Adrenal gland (tissue), 12 donors: ENCODE data around the gene NOSIP. TPM values are rescaled to one million over a fixed set of nuclear protein-coding genes. Genes with fewer than 3 reads are reported as not detected.

ENCODE experiments used
- DNase-seq, 7 donors: peaks; one replicate each; pipeline ENCODE4 v3.0.0-alpha.2; 2019 to 2020
- H3K27ac ChIP-seq, 5 donors: fragments of 200-600 bp; sonication (generic) in 4 of 5; 1 replicate in 3 of 5; 2 replicates in 2 of 5; pipeline versions ENCODE4 v1.5.1 to v1.8.0; 2016 to 2020; ENCODE audit warnings: mild to moderate bottlenecking in 1 of 5
- H3K27me3 ChIP-seq: fragments of 200-600 bp; 2 replicates; pipeline ENCODE4 v1.8.0; 2021
- H3K36me3 ChIP-seq, 2 donors: fragments of 200-600 bp; replicated peaks in 1 of 2; 1 replicate in 1 of 2; 2 replicates in 1 of 2; pipeline versions ENCODE4 v1.5.1 to v1.8.0; 2018 to 2022
- H3K4me1 ChIP-seq, 2 donors: fragments of 200-600 bp; replicated peaks in 1 of 2; 1 replicate in 1 of 2; 2 replicates in 1 of 2; pipeline versions ENCODE4 v1.5.1 to v1.8.0; 2018 to 2021
- H3K4me3 ChIP-seq, 4 donors: fragments of 200-600 bp; sonication (generic) in 3 of 4; one replicate each; pipeline ENCODE4 v1.5.1; 2016 to 2018
- H3K9me3 ChIP-seq, 3 donors: fragments of 200-600 bp; sonication (generic) in 1 of 3; replicated peaks in 1 of 3; 1 replicate in 2 of 3; 2 replicates in 1 of 3; pipeline versions ENCODE4 v1.5.1 to v1.8.0; 2016 to 2021
- POLR2A ChIP-seq, 2 donors: fragments of 450-650 bp; IDR thresholded peaks; one replicate each; pipeline ENCODE4 v1.6.1; 2017; ENCODE audit warnings: antibody characterized with exemption in 2 of 2, mild to moderate bottlenecking in 2 of 2, moderate library complexity in 1 of 2
- WGBS, 4 donors: extraction: QIAGEN DNeasy Blood & Tissue Kit in 2 of 4; methylation state at CpG; one replicate each; pipeline versions ENCODE4 v1.1.5 to v1.1.7; 2013 to 2017; 5-methylcytosine and 5-hydroxymethylcytosine counted together
- intact Hi-C, 2 donors: fragments of 100-400 bp; cut with DNase I; formaldehyde crosslinking; loops; one replicate each; pipeline versions ENCODE4 v1.14.1 to v1.15.0; 2022 to 2023
- polyA plus RNA-seq, 3 donors: library from polyadenylated mRNA; stranded (reverse); fragments of 200-250 nt in 2 of 3; fragments of 350-450 nt in 1 of 3; fragmentation: Illumina TruSeq in 1 of 3; extraction: RNeasy Lipid Tissue Mini Kit (QIAGEN cat#74804) in 1 of 3; gene quantifications; one replicate each; pipeline ENCODE4 v1.2.3, GENCODE V29; 2013 to 2014
- small RNA-seq, 2 donors: library from RNA; depleted of rRNA; stranded (forward); fragments of <200 nt; gene quantifications; one replicate each; pipeline ENCODE3, GENCODE V24; 2016
- total RNA-seq, 9 donors: library from RNA; depleted of rRNA in 4 of 9; stranded (reverse); fragments of >200 nt in 4 of 9; fragments of 120-200 nt in 1 of 9; fragmentation: NEBNext Ultra II Directional in 1 of 9; extraction: Animal tissue kit (Norgen Biotek cat#: 25700) in 1 of 9; gene quantifications; one replicate each; pipeline versions ENCODE4 v1.1.0 to v1.2.4, GENCODE V29; 2013 to 2023
- TF ChIP-seq, protein P1 (sequence below), 6 experiments: fragments of 450-650 bp in 4 of 6; fragments of 200-600 bp in 2 of 6; sonication (generic) in 1 of 6; IDR thresholded peaks; 1 replicate in 5 of 6; 2 replicates in 1 of 6; pipeline versions ENCODE4 v1.5.1 to v1.8.0; 2016 to 2021; ENCODE audit warnings: antibody characterized with exemption in 6 of 6, mild to moderate bottlenecking in 2 of 6, moderate library complexity in 1 of 6
- donor health status: healthy with polysubstance abuse.
- donor health status: Bipolar disorder and iron deficiency.
- donor health status: DM: yes; HTN: yes; CAD: no.
- donor health status: DM: no; HTN: no; CAD: no.
- donor health status: DM: no; HTN: no; CAD: no.
- donor health status: DM: yes; HTN: yes; CAD: no.

Gene NOSIP
- total and polyA plus RNA-seq, 12 donors = 35.0 to 159 (median 64.2) TPM

DNA sequence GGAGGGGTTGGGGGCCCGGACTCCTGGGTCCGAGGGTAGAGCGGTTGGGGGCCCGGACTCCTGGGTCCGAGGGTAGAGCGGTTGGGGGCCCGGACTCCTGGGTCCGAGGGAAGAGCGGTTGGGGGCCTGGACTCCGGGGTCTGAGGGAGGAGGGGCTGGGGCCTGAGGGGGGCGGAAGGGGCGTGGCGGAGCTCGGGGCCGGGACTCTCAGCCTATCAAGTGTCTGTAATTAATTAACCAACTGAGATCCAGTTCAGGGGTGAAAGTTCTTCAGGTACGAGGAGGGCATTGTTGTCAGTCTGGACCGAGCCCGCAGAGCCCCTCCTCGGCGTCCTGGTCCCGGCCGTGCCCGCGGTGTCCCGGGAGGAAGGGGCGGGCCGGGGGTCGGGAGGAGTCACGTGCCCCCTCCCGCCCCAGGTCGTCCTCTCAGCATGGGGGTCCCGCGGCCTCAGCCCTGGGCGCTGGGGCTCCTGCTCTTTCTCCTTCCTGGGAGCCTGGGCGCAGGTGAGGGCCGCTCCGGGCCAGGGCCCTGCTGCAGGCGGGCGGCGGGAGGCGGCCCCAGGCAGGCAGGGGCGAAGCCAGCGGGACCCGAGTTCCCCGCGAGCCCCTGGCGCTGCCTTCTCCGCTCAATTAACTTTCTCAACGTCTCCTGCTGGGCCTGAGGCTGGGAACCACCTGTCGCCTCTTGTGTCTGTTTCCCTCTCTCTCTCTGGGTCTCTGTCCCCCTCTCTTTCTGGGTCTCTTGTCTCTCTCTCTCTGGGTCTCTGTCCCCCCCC lies 67.2 kb downstream of the NOSIP start:
- peak in 3 of 7 donors; percentile 55 to 67 (median 65) for DNase-seq
- H3K4me3 ChIP-seq = peak overlapping the region; percentile 13 to 95 (median 47)
- H3K9me3 ChIP-seq = no peaks in the 10 kb centered on the region
- no peaks in the 10 kb centered on the region for H3K27me3 ChIP-seq
- TF ChIP-seq, protein P1, sequence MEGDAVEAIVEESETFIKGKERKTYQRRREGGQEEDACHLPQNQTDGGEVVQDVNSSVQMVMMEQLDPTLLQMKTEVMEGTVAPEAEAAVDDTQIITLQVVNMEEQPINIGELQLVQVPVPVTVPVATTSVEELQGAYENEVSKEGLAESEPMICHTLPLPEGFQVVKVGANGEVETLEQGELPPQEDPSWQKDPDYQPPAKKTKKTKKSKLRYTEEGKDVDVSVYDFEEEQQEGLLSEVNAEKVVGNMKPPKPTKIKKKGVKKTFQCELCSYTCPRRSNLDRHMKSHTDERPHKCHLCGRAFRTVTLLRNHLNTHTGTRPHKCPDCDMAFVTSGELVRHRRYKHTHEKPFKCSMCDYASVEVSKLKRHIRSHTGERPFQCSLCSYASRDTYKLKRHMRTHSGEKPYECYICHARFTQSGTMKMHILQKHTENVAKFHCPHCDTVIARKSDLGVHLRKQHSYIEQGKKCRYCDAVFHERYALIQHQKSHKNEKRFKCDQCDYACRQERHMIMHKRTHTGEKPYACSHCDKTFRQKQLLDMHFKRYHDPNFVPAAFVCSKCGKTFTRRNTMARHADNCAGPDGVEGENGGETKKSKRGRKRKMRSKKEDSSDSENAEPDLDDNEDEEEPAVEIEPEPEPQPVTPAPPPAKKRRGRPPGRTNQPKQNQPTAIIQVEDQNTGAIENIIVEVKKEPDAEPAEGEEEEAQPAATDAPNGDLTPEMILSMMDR (IDR thresholded peaks at IDR 0.05) = no peak
- TF ChIP-seq POLR2A (IDR thresholded peaks at IDR 0.05) = no peak
- no peaks in the 10 kb centered on the region for H3K36me3 ChIP-seq
- intact Hi-C loops = no loop called here
- H3K4me1 ChIP-seq = peaks cover 0 to 6% of the 10 kb centered on the region in 2 donors
- WGBS, 4 donors = 0 to 1% (median 1%) methylated on average over 14 to 50 of the region's 50 CpGs
- peak overlapping the region in 4 of 5 donors; percentile 37 to 93 (median 70) for H3K27ac ChIP-seq

- intact Hi-C loops = loop anchor here (2.0 to 5.0 kb wide), 2 partner anchors 34 to 43 kb away; no protein-coding TSS in a partner anchor
- H3K9me3 ChIP-seq = no peaks in the 10 kb centered on the region
- no peak for TF ChIP-seq POLR2A (IDR thresholded peaks at IDR 0.05)
- TF ChIP-seq, protein P1 (IDR thresholded peaks at IDR 0.05) = no peak
- H3K4me1 ChIP-seq = peaks cover 0 to 11% of the 10 kb centered on the region in 2 donors
- no peak overlapping the region for H3K4me3 ChIP-seq
- no peak overlapping the region for H3K27ac ChIP-seq
- H3K36me3 ChIP-seq = no peaks in the 10 kb centered on the region
- DNase-seq = no peak
- WGBS, 4 donors = 75 to 84% (median 79%) methylated on average over 12 of the region's 12 CpGs
- H3K27me3 ChIP-seq = no peaks in the 10 kb centered on the region
These were observed 72.4 kb downstream of the NOSIP start for GRCh38 chr19:49507803-49508494.

- TF ChIP-seq, protein P1 (IDR thresholded peaks at IDR 0.05) = peak; percentile 48 to 82 (median 75)
- no peak for TF ChIP-seq POLR2A (IDR thresholded peaks at IDR 0.05)
- DNase-seq = peak; percentile 55 to 77 (median 68)
- H3K27ac ChIP-seq = no peak overlapping the region
- H3K4me1 ChIP-seq = peaks cover 0 to 4% of the 10 kb centered on the region in 2 donors
- 22 to 40% (median 33%) methylated on average over 6 to 8 of the region's 8 CpGs for WGBS, 4 donors
- no peaks in the 10 kb centered on the region for H3K9me3 ChIP-seq
- H3K36me3 ChIP-seq = no peaks in the 10 kb centered on the region
- no peaks in the 10 kb centered on the region for H3K27me3 ChIP-seq
- intact Hi-C loops = loop anchor here (2.0 to 5.0 kb wide), 2 partner anchors 36 to 44 kb away; no protein-coding TSS in a partner anchor
- no peak overlapping the region for H3K4me3 ChIP-seq
These were observed 73.7 kb downstream of the NOSIP start for GRCh38 chr19:49506575-49507105.

Small RNA genes within 50 kb of the gene (small RNA-seq; reads per million reads assigned to genes)
- 0 reads per million in 2 donors for gene RF00019

Other genes with a start within 250 kb of the NOSIP start
- gene CD37, start 245.2 kb downstream of the NOSIP start, total RNA-seq = 10 to 100 TPM in 8 of 9 donors, under 1 TPM in 1; 0.61 to 26.1 (median 15.8) TPM
- 10 to 100 TPM in 1 of 3 donors, 1 to 10 TPM in 2; 5.4 to 27.1 (median 8.9) TPM for gene CD37, start 245.2 kb downstream of the NOSIP start, polyA plus RNA-seq
- gene TEAD2, start 218.1 kb downstream of the NOSIP start, total RNA-seq = 10 to 100 TPM in 8 of 9 donors, 1 to 10 TPM in 1; 5.4 to 42.8 (median 26.0) TPM
- gene TEAD2, start 218.1 kb downstream of the NOSIP start, polyA plus RNA-seq = 10 to 100 TPM; 11.3 to 31.1 (median 28.7) TPM
- under 1 TPM in 4 of 9 donors, not detected in 5; 0.28 to 0.50 (median 0.43) TPM for gene DKKL1, start 216.7 kb downstream of the NOSIP start, total RNA-seq
- under 1 TPM in 2 of 3 donors, not detected in 1; 0.44 to 0.56 TPM for gene DKKL1, start 216.7 kb downstream of the NOSIP start, polyA plus RNA-seq
- under 1 TPM in 2 of 9 donors, not detected in 7; 0.74 to 0.97 TPM for gene KASH5, start 192.3 kb downstream of the NOSIP start, total RNA-seq
- not detected for gene KASH5, start 192.3 kb downstream of the NOSIP start, polyA plus RNA-seq
- not detected for gene PTH2, start 157.1 kb downstream of the NOSIP start, total RNA-seq
- not detected for gene PTH2, start 157.1 kb downstream of the NOSIP start, polyA plus RNA-seq
- not detected for gene GFY, start 155.2 kb downstream of the NOSIP start, total RNA-seq
- not detected for gene GFY, start 155.2 kb downstream of the NOSIP start, polyA plus RNA-seq
- 1 to 10 TPM in 5 of 9 donors, under 1 TPM in 4; 0.06 to 9.6 (median 1.3) TPM for gene SLC17A7, start 139.0 kb downstream of the NOSIP start, total RNA-seq
- gene SLC17A7, start 139.0 kb downstream of the NOSIP start, polyA plus RNA-seq = 1 to 10 TPM in 2 of 3 donors, under 1 TPM in 1; 0.18 to 1.9 (median 1.0) TPM
- gene PIH1D1, start 128.7 kb downstream of the NOSIP start, total RNA-seq = 100 to 1,000 TPM in 4 of 9 donors, 10 to 100 TPM in 5; 63.1 to 131 (median 87.2) TPM
- gene PIH1D1, start 128.7 kb downstream of the NOSIP start, polyA plus RNA-seq = 100 to 1,000 TPM in 1 of 3 donors, 10 to 100 TPM in 2; 26.6 to 103 (median 72.3) TPM
- gene ALDH16A1, start 127.3 kb downstream of the NOSIP start, total RNA-seq = 10 to 100 TPM; 15.1 to 47.8 (median 29.1) TPM
- gene ALDH16A1, start 127.3 kb downstream of the NOSIP start, polyA plus RNA-seq = 10 to 100 TPM in 2 of 3 donors, 1 to 10 TPM in 1; 3.6 to 95.5 (median 86.7) TPM
- gene FLT3LG, start 106.3 kb downstream of the NOSIP start, total RNA-seq = 10 to 100 TPM in 3 of 9 donors, 1 to 10 TPM in 6; 1.2 to 10.6 (median 8.4) TPM
- gene FLT3LG, start 106.3 kb downstream of the NOSIP start, polyA plus RNA-seq = 10 to 100 TPM in 2 of 3 donors, 1 to 10 TPM in 1; 1.8 to 33.8 (median 24.7) TPM
- gene RPL13A, start 92.9 kb downstream of the NOSIP start, total RNA-seq = 1,000 to 10,000 TPM; 2,402 to 3,504 (median 2,570) TPM
- gene RPL13A, start 92.9 kb downstream of the NOSIP start, polyA plus RNA-seq = 1,000 to 10,000 TPM; 1,750 to 2,828 (median 2,567) TPM
- gene RPS11, start 84.1 kb downstream of the NOSIP start, total RNA-seq = 1,000 to 10,000 TPM; 1,528 to 3,971 (median 2,257) TPM
- gene RPS11, start 84.1 kb downstream of the NOSIP start, polyA plus RNA-seq = 1,000 to 10,000 TPM; 2,684 to 4,591 (median 2,733) TPM
- gene FCGRT, start 67.9 kb downstream of the NOSIP start, total RNA-seq = 100 to 1,000 TPM; 101 to 505 (median 351) TPM
- gene FCGRT, start 67.9 kb downstream of the NOSIP start, polyA plus RNA-seq = 100 to 1,000 TPM in 2 of 3 donors, 10 to 100 TPM in 1; 90.2 to 253 (median 218) TPM
- gene RCN3, start 52.6 kb downstream of the NOSIP start, total RNA-seq = 10 to 100 TPM in 8 of 9 donors, 1 to 10 TPM in 1; 8.0 to 56.4 (median 33.1) TPM
- 100 to 1,000 TPM in 2 of 3 donors, 1 to 10 TPM in 1; 9.3 to 232 (median 120) TPM for gene RCN3, start 52.6 kb downstream of the NOSIP start, polyA plus RNA-seq
- 1 to 10 TPM in 2 of 9 donors, under 1 TPM in 5, not detected in 2; 0.28 to 1.2 (median 0.87) TPM for gene PRRG2, start 760 bp upstream of the NOSIP start, total RNA-seq
- gene PRRG2, start 760 bp upstream of the NOSIP start, polyA plus RNA-seq = 1 to 10 TPM in 1 of 3 donors, under 1 TPM in 2; 0.33 to 1.2 (median 0.71) TPM
- gene PRR12, start 10.6 kb upstream of the NOSIP start, total RNA-seq = 10 to 100 TPM in 8 of 9 donors, 1 to 10 TPM in 1; 2.9 to 39.3 (median 17.6) TPM
- gene PRR12, start 10.6 kb upstream of the NOSIP start, polyA plus RNA-seq = 10 to 100 TPM in 1 of 3 donors, 1 to 10 TPM in 2; 4.2 to 49.8 (median 9.5) TPM
- 10 to 100 TPM in 8 of 9 donors, 1 to 10 TPM in 1; 6.8 to 77.9 (median 37.4) TPM for gene RRAS, start 59.6 kb upstream of the NOSIP start, total RNA-seq
- gene RRAS, start 59.6 kb upstream of the NOSIP start, polyA plus RNA-seq = 100 to 1,000 TPM in 2 of 3 donors, 10 to 100 TPM in 1; 21.9 to 180 (median 167) TPM
- gene SCAF1, start 61.7 kb upstream of the NOSIP start, total RNA-seq = 10 to 100 TPM in 8 of 9 donors, 1 to 10 TPM in 1; 4.2 to 81.3 (median 45.8) TPM
- 10 to 100 TPM in 2 of 3 donors, 1 to 10 TPM in 1; 7.9 to 67.7 (median 27.1) TPM for gene SCAF1, start 61.7 kb upstream of the NOSIP start, polyA plus RNA-seq
- 100 to 1,000 TPM in 2 of 9 donors, 10 to 100 TPM in 7; 33.7 to 108 (median 64.1) TPM for gene IRF3, start 85.3 kb upstream of the NOSIP start, total RNA-seq
- 100 to 1,000 TPM in 2 of 3 donors, 10 to 100 TPM in 1; 23.2 to 328 (median 159) TPM for gene IRF3, start 85.3 kb upstream of the NOSIP start, polyA plus RNA-seq
- gene BCL2L12, start 85.4 kb upstream of the NOSIP start, total RNA-seq = 10 to 100 TPM in 4 of 9 donors, 1 to 10 TPM in 5; 3.3 to 16.3 (median 9.7) TPM
- gene BCL2L12, start 85.4 kb upstream of the NOSIP start, polyA plus RNA-seq = 10 to 100 TPM in 2 of 3 donors, 1 to 10 TPM in 1; 3.5 to 15.4 (median 13.9) TPM
- gene PRMT1, start 96.7 kb upstream of the NOSIP start, total RNA-seq = 100 to 1,000 TPM in 8 of 9 donors, 10 to 100 TPM in 1; 80.4 to 262 (median 160) TPM
- 100 to 1,000 TPM; 158 to 198 (median 179) TPM for gene PRMT1, start 96.7 kb upstream of the NOSIP start, polyA plus RNA-seq
- gene ADM5, start 109.0 kb upstream of the NOSIP start, total RNA-seq = 1 to 10 TPM in 1 of 9 donors, under 1 TPM in 8; 0.18 to 1.2 (median 0.55) TPM
- gene ADM5, start 109.0 kb upstream of the NOSIP start, polyA plus RNA-seq = 1 to 10 TPM in 2 of 3 donors, not detected in 1; 1.9 to 2.0 TPM
- gene CPT1C, start 110.6 kb upstream of the NOSIP start, total RNA-seq = 1 to 10 TPM in 8 of 9 donors, not detected in 1; 2.4 to 9.4 (median 4.6) TPM
- 10 to 100 TPM in 2 of 3 donors, 1 to 10 TPM in 1; 5.8 to 55.7 (median 14.1) TPM for gene CPT1C, start 110.6 kb upstream of the NOSIP start, polyA plus RNA-seq
- under 1 TPM in 5 of 9 donors, not detected in 4; 0.11 to 0.47 (median 0.29) TPM for gene TSKS, start 182.8 kb upstream of the NOSIP start, total RNA-seq
- 1 to 10 TPM in 1 of 3 donors, under 1 TPM in 1, not detected in 1; 0.94 to 1.7 TPM for gene TSKS, start 182.8 kb upstream of the NOSIP start, polyA plus RNA-seq
- gene AP2A1, start 186.4 kb upstream of the NOSIP start, total RNA-seq = 100 to 1,000 TPM in 8 of 9 donors, 10 to 100 TPM in 1; 59.8 to 455 (median 262) TPM
- gene AP2A1, start 186.4 kb upstream of the NOSIP start, polyA plus RNA-seq = 100 to 1,000 TPM in 1 of 3 donors, 10 to 100 TPM in 2; 71.5 to 131 (median 90.3) TPM
- 10 to 100 TPM; 22.0 to 72.5 (median 45.3) TPM for gene FUZ, start 232.7 kb upstream of the NOSIP start, total RNA-seq
- 10 to 100 TPM in 2 of 3 donors, 1 to 10 TPM in 1; 7.6 to 62.0 (median 47.7) TPM for gene FUZ, start 232.7 kb upstream of the NOSIP start, polyA plus RNA-seq
- 100 to 1,000 TPM in 5 of 9 donors, 10 to 100 TPM in 4; 36.2 to 211 (median 105) TPM for gene MED25, start 237.7 kb upstream of the NOSIP start, total RNA-seq
- 100 to 1,000 TPM in 2 of 3 donors, 10 to 100 TPM in 1; 71.2 to 457 (median 299) TPM for gene MED25, start 237.7 kb upstream of the NOSIP start, polyA plus RNA-seq